Stimulated activated naive CD4-positive, alpha-beta T cell treated with Interleukin-2 at 50 U/mL for 16 hours (primary cell): ENCODE results near the gene AQP12A.
"Not testable (repeated sequence)": the region's sequence is repeated elsewhere in the genome, so short reads cannot be mapped to it uniquely, and the experiment has no call there.

Source experiments
- DNase-seq: peaks from one replicate; lab custom pipeline; 2025; lab: John Stamatoyannopoulos, UW

AQP12A gene

GRCh38 chr2:240659883-240660282, 31.8 kb upstream of the AQP12A start:
- not testable (repeated sequence) for DNase-seq

GRCh38 chr2:240662681-240663080, 29.0 kb upstream of the AQP12A start:
- DNase-seq = no peak

- DNase-seq = no peak
These were observed 28.0 kb upstream of the AQP12A start for GRCh38 chr2:240663546-240664190.

GRCh38 chr2:240664622-240665021, 27.0 kb upstream of the AQP12A start:
- DNase-seq = no peak

GRCh38 chr2:240670402-240670801, 21.3 kb upstream of the AQP12A start:
- DNase-seq = no peak

GRCh38 chr2:240670950-240671349, 20.7 kb upstream of the AQP12A start:
- DNase-seq = no peak

- no peak for DNase-seq
These were observed 19.5 kb upstream of the AQP12A start for GRCh38 chr2:240672076-240672700.

- no peak for DNase-seq
These were observed 18.9 kb upstream of the AQP12A start for GRCh38 chr2:240672701-240673190.

- not testable (repeated sequence) for DNase-seq
These were observed 17.0 kb upstream of the AQP12A start for GRCh38 chr2:240674461-240675184.

- not testable (repeated sequence) for DNase-seq
These were observed 16.3 kb upstream of the AQP12A start for GRCh38 chr2:240675345-240675744.

GRCh38 chr2:240678043-240678442, 13.6 kb upstream of the AQP12A start:
- DNase-seq = not testable (repeated sequence)

- DNase-seq = not testable (repeated sequence)
These were observed 12.8 kb upstream of the AQP12A start for GRCh38 chr2:240678909-240679308.

GRCh38 chr2:240680185-240680584, 11.5 kb upstream of the AQP12A start:
- DNase-seq = not testable (repeated sequence)

- not testable (repeated sequence) for DNase-seq
These were observed 9.0 kb upstream of the AQP12A start, which contains the start of gene AQP12B for GRCh38 chr2:240682431-240683224. AQP12B (minus strand) TSS chr2:240682885; CDS start chr2:240682837, 48 bp downstream.

GRCh38 chr2:240683329-240683979, 8.2 kb upstream of the AQP12A start:
- DNase-seq = not testable (repeated sequence)

GRCh38 chr2:240683980-240684728, 7.5 kb upstream of the AQP12A start:
- not testable (repeated sequence) for DNase-seq

- DNase-seq = no peak
These were observed 5.8 kb upstream of the AQP12A start for GRCh38 chr2:240685771-240686371.

- DNase-seq = no peak
These were observed 5.2 kb upstream of the AQP12A start for GRCh38 chr2:240686460-240686859.

- no peak for DNase-seq
These were observed 4.5 kb upstream of the AQP12A start for GRCh38 chr2:240687045-240687740.
